GM19397 (cell line): Measurements from ENCODE around the gene TSPAN32.
"Not testable (repeated sequence)": the region's sequence is repeated elsewhere in the genome, so short reads cannot be mapped to it uniquely, and the experiment has no call there.

Experiments
- ATAC-seq: cut with Tn5 transposase; IDR thresholded peaks from one replicate; pipeline ENCODE4 v1.9.1; 2021; ENCODE audit warnings: mild to moderate bottlenecking, moderate library complexity; ENCODE audit not compliant: unreplicated experiment

Gene TSPAN32

GRCh38 chr11:2332569-2332968, 30.8 kb downstream of the TSPAN32 start:
- not testable (repeated sequence) for ATAC-seq

GRCh38 chr11:2333486-2334205, 31.8 kb downstream of the TSPAN32 start:
- not testable (repeated sequence) for ATAC-seq

GRCh38 chr11:2335286-2335685, 33.5 kb downstream of the TSPAN32 start:
- not testable (repeated sequence) for ATAC-seq

GRCh38 chr11:2338760-2339159, 36.9 kb downstream of the TSPAN32 start:
- not testable (repeated sequence) for ATAC-seq

DNA sequence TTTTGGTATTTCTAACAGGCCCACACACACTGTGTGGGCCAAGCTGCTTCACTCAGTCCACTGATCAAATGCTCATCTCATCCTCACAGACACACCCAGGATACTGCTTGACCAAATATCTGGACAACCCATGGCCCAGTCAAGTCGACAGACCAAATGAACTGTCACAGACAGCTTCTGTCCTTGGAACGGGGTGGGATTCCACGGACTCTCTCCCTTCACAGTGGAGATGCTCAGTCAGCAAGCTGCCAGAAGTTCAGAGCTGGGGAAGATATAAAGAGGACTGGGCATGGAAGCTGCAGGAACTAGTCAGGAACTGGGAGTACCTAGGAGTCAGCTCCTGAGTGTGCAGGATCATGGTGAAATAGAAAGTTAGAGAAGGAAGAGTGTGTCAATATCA, 40.7 kb downstream of the TSPAN32 start:
- no peak for ATAC-seq

DNA sequence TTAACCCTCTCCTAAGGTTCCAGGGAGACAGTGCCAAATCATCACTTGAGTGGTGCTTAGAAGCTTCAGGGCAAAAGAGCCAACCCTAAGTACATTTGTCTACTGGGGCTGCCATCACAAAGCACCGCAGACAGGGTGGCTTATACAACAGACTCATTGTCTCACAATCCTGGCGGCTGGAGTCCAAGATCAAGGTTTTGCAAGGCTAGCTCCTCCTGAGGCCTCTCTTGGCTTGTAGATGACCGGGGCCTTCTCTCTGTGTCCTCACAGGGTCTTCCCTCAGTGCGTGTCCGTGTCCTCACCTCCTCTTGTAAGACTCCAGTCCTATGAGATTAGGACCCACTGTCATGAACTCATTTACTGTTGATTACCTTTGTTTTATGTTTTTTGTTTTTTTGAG, 41.2 kb downstream of the TSPAN32 start:
- no peak for ATAC-seq

DNA sequence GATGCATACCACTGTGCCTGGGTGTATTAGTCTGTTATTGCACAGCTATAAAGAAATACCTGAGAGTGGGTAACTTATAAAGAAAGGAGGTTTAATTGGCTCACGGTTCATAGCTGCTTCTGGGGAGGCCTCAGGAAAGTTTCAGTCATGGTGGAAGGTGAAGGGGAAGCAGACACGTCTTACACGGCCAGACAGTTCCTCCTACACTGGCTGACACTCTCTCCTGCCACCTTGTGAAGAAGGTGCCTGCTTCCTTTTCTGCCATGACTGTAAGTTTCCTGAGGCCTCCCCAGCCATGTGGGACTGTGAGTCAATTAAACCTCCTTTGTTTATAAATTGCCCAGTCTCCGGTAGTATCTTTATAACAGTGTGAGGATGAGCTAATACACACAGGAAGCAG, 41.7 kb downstream of the TSPAN32 start:
- no peak for ATAC-seq

- no peak for ATAC-seq
Observed at GRCh38 chr11:2345050-2345449, 43.2 kb downstream of the TSPAN32 start.

DNA sequence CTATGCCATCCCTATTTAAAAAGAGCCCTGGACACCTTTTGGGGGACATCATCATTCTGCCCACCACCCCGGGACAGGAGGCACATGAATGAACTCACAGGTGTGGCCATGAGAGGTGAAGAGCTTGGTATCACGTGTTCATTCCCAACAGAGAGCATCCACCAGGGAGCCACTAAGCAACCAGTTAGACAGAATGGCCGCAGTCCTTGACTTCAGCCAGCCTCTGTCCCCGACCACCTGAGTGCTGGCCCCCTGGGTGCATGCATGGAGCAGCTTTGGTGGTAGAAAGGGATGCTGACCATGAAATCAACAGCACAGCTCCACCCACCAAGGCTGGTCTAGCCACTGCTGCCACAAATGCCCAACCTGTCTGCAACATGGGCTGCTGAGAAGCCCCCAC, 44.2 kb downstream of the TSPAN32 start:
- ATAC-seq = no peak

DNA sequence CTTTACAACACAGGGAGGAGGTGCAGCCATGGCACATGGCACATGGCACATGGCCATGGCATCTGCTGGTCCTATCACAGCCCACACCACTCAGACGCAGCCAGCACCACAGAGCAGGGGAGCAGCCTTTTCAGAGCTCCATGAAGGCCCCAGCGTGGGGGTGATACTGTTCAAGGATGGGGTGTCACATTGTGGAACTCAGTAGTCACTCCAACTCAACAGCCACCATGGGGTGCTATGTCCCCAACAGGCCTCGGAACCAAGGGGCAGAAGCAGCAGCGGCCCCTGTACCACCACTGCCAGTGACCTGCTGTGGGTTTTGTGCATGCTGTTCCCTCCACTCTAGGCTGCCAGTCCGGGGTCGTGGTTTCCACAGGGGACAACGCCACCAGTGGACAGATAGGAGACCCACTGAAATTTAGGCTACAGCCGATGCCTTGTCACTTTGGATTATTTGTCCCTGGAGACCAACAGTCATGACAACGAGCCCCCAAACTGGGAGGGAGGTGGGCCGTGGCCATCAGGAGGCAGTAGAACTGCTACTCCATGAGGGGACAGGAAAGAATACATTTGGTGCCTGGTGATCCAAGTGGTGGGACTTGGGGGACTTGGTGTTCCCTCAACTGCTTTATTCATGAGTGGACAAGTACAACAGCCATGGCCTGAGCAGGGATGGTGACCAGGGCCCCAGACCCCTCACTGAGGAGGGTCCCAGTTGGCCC, 44.9 kb downstream of the TSPAN32 start:
- ATAC-seq = no peak

DNA sequence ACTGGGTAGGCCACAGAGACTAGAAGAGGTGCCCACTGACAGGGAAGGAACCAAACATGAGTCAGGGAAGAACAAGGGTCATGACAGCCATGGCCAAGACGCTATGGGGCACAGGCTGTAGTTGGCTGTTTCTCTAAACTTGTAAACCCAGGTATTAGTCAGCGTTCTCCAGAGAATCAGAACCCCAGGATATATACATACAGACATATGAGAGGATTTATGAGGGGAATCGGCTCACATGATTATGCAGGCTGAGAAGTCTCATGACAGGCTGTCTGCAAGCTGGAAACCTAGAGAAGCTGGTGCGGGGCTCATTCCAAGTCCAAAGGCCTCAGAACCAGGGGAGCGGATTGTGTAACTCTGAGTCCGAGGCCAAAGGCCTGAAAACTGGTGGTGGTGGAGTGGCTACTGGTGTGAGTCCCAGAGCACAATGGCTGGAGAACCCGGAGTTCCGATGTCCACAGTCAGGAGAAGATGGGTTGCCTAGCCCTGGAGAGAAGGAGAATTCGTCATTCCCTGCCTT, 45.6 kb downstream of the TSPAN32 start:
- no peak for ATAC-seq

GRCh38 chr11:2348986-2349385, 47.2 kb downstream of the TSPAN32 start:
- no peak for ATAC-seq

DNA sequence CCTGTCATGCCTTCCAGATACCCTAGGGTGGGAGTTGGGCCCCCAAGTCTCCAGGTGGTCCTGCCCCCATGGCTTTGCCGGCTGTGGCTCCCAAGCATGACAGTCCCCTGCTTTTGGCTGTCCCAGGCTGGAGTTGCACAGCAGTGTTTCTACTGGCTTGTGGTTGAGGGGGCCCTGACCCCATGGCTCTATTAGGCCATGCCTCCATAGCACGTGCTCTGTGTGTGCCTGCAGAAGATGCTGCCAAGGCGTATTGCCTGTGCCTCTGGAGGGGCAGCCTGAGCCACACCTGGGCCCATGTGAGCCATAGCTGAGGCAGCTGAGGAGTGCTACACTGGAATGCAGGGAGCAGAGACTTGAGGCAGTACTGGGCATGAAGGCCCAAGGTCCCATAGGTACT, 49.9 kb downstream of the TSPAN32 start:
- no peak for ATAC-seq

DNA sequence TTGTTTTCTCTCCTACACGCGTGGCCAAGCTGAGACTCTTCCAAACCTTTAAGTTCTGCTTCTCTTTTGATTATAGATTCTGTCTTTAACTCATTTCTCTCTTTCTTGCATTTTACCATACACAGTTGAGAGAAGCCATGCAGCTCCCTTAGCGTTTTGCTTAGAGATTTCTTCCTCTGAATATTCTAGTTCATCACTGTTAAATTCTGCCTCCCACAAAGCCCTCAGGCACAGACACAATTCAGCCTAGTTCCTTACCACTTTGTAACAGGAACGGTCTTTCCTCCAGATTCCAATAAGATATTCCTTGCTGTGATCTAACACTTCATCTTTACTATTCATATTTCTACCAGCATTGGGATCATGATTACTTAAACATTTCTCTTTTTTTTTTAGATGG, 50.6 kb downstream of the TSPAN32 start:
- no peak for ATAC-seq

GRCh38 chr11:2355000-2355644, 53.3 kb downstream of the TSPAN32 start:
- no peak for ATAC-seq

GRCh38 chr11:2357246-2357645, 55.4 kb downstream of the TSPAN32 start:
- no peak for ATAC-seq

- ATAC-seq = not testable (repeated sequence)
Observed at GRCh38 chr11:2357651-2358050, 55.8 kb downstream of the TSPAN32 start.

DNA sequence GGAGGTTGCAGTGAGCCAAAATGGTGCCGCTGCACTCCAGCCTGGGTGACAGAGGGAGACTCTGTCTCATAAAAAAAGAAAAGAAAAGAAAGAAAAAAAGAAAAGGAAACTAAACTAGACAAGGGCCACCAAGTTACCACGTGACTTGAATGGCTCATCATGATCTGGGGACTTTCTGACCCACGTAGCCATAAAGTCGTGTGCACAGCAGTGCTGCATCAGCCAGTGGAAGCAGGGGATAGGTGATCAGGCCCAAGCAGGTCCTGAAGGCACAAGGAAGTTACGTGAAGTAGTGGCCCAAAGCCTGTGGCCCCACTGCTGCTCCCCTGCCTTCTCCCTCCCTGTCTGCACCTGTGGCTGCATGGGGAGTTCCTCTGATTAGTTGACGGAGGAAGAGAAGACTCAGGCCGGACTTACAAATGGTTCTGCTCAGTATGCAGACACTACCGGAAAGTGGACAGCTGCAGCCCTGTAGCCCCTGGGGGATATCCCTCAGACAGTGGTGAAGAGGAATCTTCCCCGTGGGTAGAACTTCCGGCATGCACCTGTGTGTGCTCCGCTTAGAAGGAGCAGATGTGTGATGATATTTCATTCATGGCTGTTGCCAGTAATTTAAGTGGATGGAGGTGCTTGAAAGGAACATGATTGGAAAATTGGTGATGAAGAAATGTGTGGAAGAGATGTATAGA, 57.1 kb downstream of the TSPAN32 start:
- no peak for ATAC-seq

DNA sequence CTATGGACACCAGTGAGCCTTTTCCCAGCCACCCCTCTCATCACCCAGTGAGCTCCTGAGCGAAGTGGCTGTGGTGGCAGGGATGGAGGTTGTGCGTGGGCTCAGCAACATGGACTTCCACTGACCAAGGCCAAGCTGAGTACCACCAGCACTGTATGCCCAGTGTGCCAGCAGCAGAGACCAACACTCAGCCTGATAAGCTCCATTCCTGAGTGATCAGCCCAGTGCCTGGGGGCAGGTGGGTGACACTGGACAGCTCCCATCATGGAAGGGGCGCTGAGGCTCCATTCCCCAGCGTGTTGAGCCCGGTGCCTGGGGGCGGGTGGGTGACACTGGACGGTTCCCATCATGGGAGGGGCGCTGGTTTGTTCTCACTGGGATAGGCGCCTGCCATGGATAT, 57.7 kb downstream of the TSPAN32 start:
- no peak for ATAC-seq

DNA sequence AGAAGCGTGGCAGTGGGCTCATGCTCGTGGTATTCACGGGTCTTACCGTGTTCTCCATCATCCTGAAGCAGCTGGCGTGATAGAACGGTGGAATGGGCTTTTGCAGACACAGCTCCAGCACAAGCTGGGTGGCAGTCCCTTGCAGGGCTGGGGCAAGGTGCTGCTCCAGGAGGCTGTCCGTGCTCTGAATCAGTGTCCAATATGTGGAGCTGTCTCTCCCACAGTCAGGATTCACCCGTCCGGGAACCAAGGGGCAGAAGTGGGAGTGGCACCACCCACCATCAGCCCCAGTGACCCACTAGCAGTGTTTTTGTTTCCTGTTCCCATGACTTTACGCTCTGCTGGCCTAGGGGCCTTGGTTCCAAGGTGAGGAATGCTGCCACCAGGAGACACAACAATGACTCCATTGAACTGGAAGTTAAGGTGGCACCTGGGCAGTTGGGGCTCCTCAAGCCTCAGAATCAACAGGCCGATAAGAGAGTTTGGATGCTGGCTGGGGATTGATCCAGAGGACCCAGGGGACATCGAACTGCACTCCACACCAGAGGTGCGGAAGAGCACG, 58.3 kb downstream of the TSPAN32 start:
- ATAC-seq = no peak

- ATAC-seq = no peak
Observed at GRCh38 chr11:2361565-2361964, 59.8 kb downstream of the TSPAN32 start.
